Transverse colon (tissue), 4 donors: ENCODE results near the gene SCNM1.

Source experiments
- EP300 ChIP-seq: sonication (generic); formaldehyde crosslinking; IDR thresholded peaks from one replicate; pipeline ENCODE4 v1.6.1; 2017; ENCODE audit warnings: antibody characterized with exemption, low read depth
- POLR2AphosphoS5 ChIP-seq, 3 donors: sonication (generic); formaldehyde crosslinking; IDR thresholded peaks; one replicate each; pipeline ENCODE4 v1.6.1; 2016; ENCODE audit warnings: antibody characterized with exemption in 3 of 3
- TF ChIP-seq, protein P1 (sequence below), 5 experiments: fragments of 200-600 bp in 3 of 5; fragments of 450-650 bp in 2 of 5; sonication (generic) in 3 of 5; IDR thresholded peaks; 1 replicate in 2 of 5; 2 replicates in 3 of 5; pipeline ENCODE4 v1.5.1; 2016 to 2017; ENCODE audit warnings: antibody characterized with exemption in 5 of 5, inconsistent platforms in 3 of 5, mild to moderate bottlenecking in 2 of 5, moderate library complexity in 1 of 5

DNA sequence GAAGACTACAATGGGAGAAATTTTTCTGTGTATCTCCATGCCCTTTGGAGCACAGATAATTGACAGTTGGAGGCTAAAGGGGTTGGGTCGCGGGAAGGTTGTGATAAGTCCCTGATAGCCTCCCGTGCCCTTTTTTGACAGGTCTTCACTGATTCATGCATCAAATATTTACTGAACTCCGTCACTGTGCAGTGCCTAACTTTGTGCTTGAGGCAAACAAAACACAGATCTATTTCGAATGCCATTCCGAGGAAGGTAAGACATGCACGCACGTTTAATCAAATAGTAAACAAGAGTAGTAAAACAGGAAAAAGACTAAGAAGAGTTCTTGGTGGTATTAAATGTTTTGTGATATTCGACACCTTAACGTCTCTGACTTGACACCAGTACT lies 31.9 kb downstream of the SCNM1 start:
- TF ChIP-seq, protein P1, sequence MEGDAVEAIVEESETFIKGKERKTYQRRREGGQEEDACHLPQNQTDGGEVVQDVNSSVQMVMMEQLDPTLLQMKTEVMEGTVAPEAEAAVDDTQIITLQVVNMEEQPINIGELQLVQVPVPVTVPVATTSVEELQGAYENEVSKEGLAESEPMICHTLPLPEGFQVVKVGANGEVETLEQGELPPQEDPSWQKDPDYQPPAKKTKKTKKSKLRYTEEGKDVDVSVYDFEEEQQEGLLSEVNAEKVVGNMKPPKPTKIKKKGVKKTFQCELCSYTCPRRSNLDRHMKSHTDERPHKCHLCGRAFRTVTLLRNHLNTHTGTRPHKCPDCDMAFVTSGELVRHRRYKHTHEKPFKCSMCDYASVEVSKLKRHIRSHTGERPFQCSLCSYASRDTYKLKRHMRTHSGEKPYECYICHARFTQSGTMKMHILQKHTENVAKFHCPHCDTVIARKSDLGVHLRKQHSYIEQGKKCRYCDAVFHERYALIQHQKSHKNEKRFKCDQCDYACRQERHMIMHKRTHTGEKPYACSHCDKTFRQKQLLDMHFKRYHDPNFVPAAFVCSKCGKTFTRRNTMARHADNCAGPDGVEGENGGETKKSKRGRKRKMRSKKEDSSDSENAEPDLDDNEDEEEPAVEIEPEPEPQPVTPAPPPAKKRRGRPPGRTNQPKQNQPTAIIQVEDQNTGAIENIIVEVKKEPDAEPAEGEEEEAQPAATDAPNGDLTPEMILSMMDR (IDR thresholded peaks at IDR 0.05) = no peak
- TF ChIP-seq EP300 = no peak
- no peak for TF ChIP-seq POLR2AphosphoS5 (IDR thresholded peaks at IDR 0.05)
